Activated CD8-positive, alpha-beta T cell treated with anti-CD3 and anti-CD28 coated beads, Interleukin-2, amount 10 ng/mL, durations not matched to agents 7 days and 5 days (primary cell): ENCODE results near the gene AASS. TPM values are rescaled to one million over a fixed set of nuclear protein-coding genes. Genes with fewer than 3 reads are reported as not detected.
"Not testable (repeated sequence)": the region's sequence is repeated elsewhere in the genome, so short reads cannot be mapped to it uniquely, and the experiment has no call there.

Experiments
- ATAC-seq: fragments of 150-1000 bp; cut with Tn5 transposase; one replicate; pipeline ENCODE4 v1.10.0; 2021; ENCODE audit warnings: moderate library complexity
- CTCF ChIA-PET: fragments of 350-600 bp; sonication (Branson Sonifier 250); formaldehyde crosslinking; loops from one replicate; lab custom pipeline; 2021; ENCODE audit warnings: antibody characterized with exemption; lab: Charles Lee
- POLR2A ChIA-PET: fragments of 350-600 bp; sonication (Branson Sonifier 250); formaldehyde crosslinking; loops from one replicate; lab custom pipeline; 2021; ENCODE audit warnings: antibody characterized with exemption; lab: Charles Lee
- DNase-seq: peaks from one replicate; pipeline ENCODE4 v3.0.0-alpha.2; 2020
- H3K27ac Mint-ChIP-seq: one replicate; pipeline ENCODE4 v1.8.0; 2021; ENCODE audit warnings: mild to moderate bottlenecking, mixed read lengths
- H3K27me3 Mint-ChIP-seq: one replicate; pipeline ENCODE4 v1.8.0; 2021; ENCODE audit warnings: low read depth, mixed read lengths
- H3K36me3 Mint-ChIP-seq: one replicate; pipeline ENCODE4 v1.8.0; 2021; ENCODE audit warnings: low read depth, mixed read lengths
- H3K4me1 Mint-ChIP-seq: one replicate; pipeline ENCODE4 v1.8.0; 2021; ENCODE audit warnings: low read depth, mixed read lengths
- H3K4me3 Mint-ChIP-seq: one replicate; pipeline ENCODE4 v1.8.0; 2021; ENCODE audit warnings: mild to moderate bottlenecking, mixed read lengths
- H3K9me3 Mint-ChIP-seq: one replicate; pipeline ENCODE4 v1.8.0; 2022; ENCODE audit warnings: mixed read lengths; ENCODE audit not compliant: insufficient read depth
- total RNA-seq, 2 experiments: library from RNA; stranded (reverse); gene quantifications; one replicate each; pipeline ENCODE4 v1.2.3, GENCODE V29; 2021

Gene AASS
- total RNA-seq, 2 experiments from 2014 or later, result 0.26 to 0.52 TPM

- Mint-ChIP-seq H3K27me3 (peaks cover 23% of the 10 kb centered on the region), H3K4me3 (peak overlapping the region; percentile 86), H3K9me3 (no peaks in the 10 kb centered on the region), H3K36me3 (no peaks in the 10 kb centered on the region), H3K4me1 (peaks cover 17% of the 10 kb centered on the region), H3K27ac (no peak overlapping the region)
- CTCF ChIA-PET, result interaction anchor here (1.5 kb wide), 1 partner anchor 50 kb away, joined by 3 read pairs; no protein-coding TSS in a partner anchor
- DNase-seq (no peak), ATAC-seq (peak; percentile 7)
- POLR2A ChIA-PET, result no interaction called here
These were observed 686 bp downstream of the AASS start for GRCh38 chr7:122143376-122143750.

- ATAC-seq, result no peak
- H3K27ac Mint-ChIP-seq, result no peak overlapping the region
These were observed 3.1 kb downstream of the AASS start for GRCh38 chr7:122140918-122141317.

GRCh38 chr7:122137251-122138077 lies 6.6 kb downstream of the AASS start:
- Mint-ChIP-seq H3K36me3 (no peaks in the 10 kb centered on the region), H3K4me3 (no peak overlapping the region), H3K27ac (no peak overlapping the region), H3K27me3 (peaks cover 6% of the 10 kb centered on the region), H3K9me3 (no peaks in the 10 kb centered on the region), H3K4me1 (peaks cover 2% of the 10 kb centered on the region)
- ChIA-PET POLR2A (no interaction called here), CTCF (no interaction called here)
- DNase-seq, result no peak
- no peak for ATAC-seq

More at GRCh38 chr7:122140918-122141317, 3.1 kb downstream of the AASS start:
- Mint-ChIP-seq H3K9me3 (no peaks in the 10 kb centered on the region), H3K27me3 (peaks cover 27% of the 10 kb centered on the region), H3K4me3 (no peak overlapping the region), H3K4me1 (peaks cover 19% of the 10 kb centered on the region), H3K36me3 (no peaks in the 10 kb centered on the region)
- CTCF ChIA-PET, result no interaction called here
- DNase-seq, result no peak
- POLR2A ChIA-PET, result no interaction called here

GRCh38 chr7:122136639-122137245 lies 7.3 kb downstream of the AASS start:
- Mint-ChIP-seq H3K9me3 (no peaks in the 10 kb centered on the region), H3K27me3 (peaks cover 4% of the 10 kb centered on the region), H3K27ac (no peak overlapping the region), H3K4me1 (peaks cover 2% of the 10 kb centered on the region), H3K4me3 (no peak overlapping the region), H3K36me3 (no peaks in the 10 kb centered on the region)
- DNase-seq (no peak), ATAC-seq (no peak)
- ChIA-PET POLR2A (no interaction called here), CTCF (no interaction called here)

GRCh38 chr7:122136078-122136477 lies 8.0 kb downstream of the AASS start:
- ATAC-seq (no peak), DNase-seq (no peak)
- H3K36me3 Mint-ChIP-seq, result no peaks in the 10 kb centered on the region
- H3K27me3 Mint-ChIP-seq, result peaks cover 4% of the 10 kb centered on the region
- no peak overlapping the region for H3K4me3 Mint-ChIP-seq
- POLR2A ChIA-PET, result no interaction called here
- no peaks in the 10 kb centered on the region for H3K9me3 Mint-ChIP-seq
- peaks cover 2% of the 10 kb centered on the region for H3K4me1 Mint-ChIP-seq
- H3K27ac Mint-ChIP-seq, result no peak overlapping the region
- CTCF ChIA-PET, result no interaction called here

- H3K9me3 Mint-ChIP-seq, result no peaks in the 10 kb centered on the region
- no peaks in the 10 kb centered on the region for H3K36me3 Mint-ChIP-seq
- ATAC-seq (no peak), DNase-seq (no peak)
- H3K27me3 Mint-ChIP-seq, result peaks cover 4% of the 10 kb centered on the region
- H3K4me3 Mint-ChIP-seq, result no peak overlapping the region
- H3K27ac Mint-ChIP-seq, result no peak overlapping the region
- CTCF ChIA-PET, result no interaction called here
- peaks cover 2% of the 10 kb centered on the region for H3K4me1 Mint-ChIP-seq
- POLR2A ChIA-PET, result no interaction called here
These were observed 8.8 kb downstream of the AASS start for GRCh38 chr7:122135275-122135674.

GRCh38 chr7:122134793-122135192 lies 9.3 kb downstream of the AASS start:
- H3K27me3 Mint-ChIP-seq, POLR2A ChIA-PET, H3K27ac Mint-ChIP-seq, H3K4me1 Mint-ChIP-seq, CTCF ChIA-PET, DNase-seq, H3K36me3 Mint-ChIP-seq, H3K4me3 Mint-ChIP-seq, ATAC-seq, H3K9me3 Mint-ChIP-seq: not testable (repeated sequence)

- Mint-ChIP-seq H3K4me1 (peaks cover 2% of the 10 kb centered on the region), H3K4me3 (no peak overlapping the region), H3K27me3 (peaks cover 4% of the 10 kb centered on the region), H3K27ac (no peak overlapping the region), H3K36me3 (no peaks in the 10 kb centered on the region), H3K9me3 (no peaks in the 10 kb centered on the region)
- ATAC-seq (no peak), DNase-seq (no peak)
- POLR2A ChIA-PET, result no interaction called here
- CTCF ChIA-PET, result no interaction called here
These were observed 10.6 kb downstream of the AASS start for GRCh38 chr7:122133477-122133876.

- ATAC-seq, result no peak
- DNase-seq, result no peak
- CTCF ChIA-PET, result no interaction called here
- H3K4me3 Mint-ChIP-seq, result no peak overlapping the region
- peaks cover 2% of the 10 kb centered on the region for H3K27me3 Mint-ChIP-seq
- no peaks in the 10 kb centered on the region for H3K36me3 Mint-ChIP-seq
- POLR2A ChIA-PET, result no interaction called here
- H3K4me1 Mint-ChIP-seq, result peaks cover 2% of the 10 kb centered on the region
- no peaks in the 10 kb centered on the region for H3K9me3 Mint-ChIP-seq
- no peak overlapping the region for H3K27ac Mint-ChIP-seq
These were observed 11.7 kb downstream of the AASS start for GRCh38 chr7:122132341-122132740.

GRCh38 chr7:122123746-122124145 lies 20.3 kb downstream of the AASS start:
- Mint-ChIP-seq H3K4me3 (no peak overlapping the region), H3K4me1 (no peaks in the 10 kb centered on the region), H3K27me3 (no peaks in the 10 kb centered on the region), H3K36me3 (no peaks in the 10 kb centered on the region), H3K9me3 (no peaks in the 10 kb centered on the region), H3K27ac (no peak overlapping the region)
- DNase-seq (no peak), ATAC-seq (no peak)
- POLR2A ChIA-PET, result no interaction called here
- CTCF ChIA-PET, result interaction anchor here (0.6 kb wide), 1 partner anchor 31 kb away, joined by 3 read pairs; no protein-coding TSS in a partner anchor

- ATAC-seq, result no peak
- CTCF ChIA-PET, result no interaction called here
- POLR2A ChIA-PET, result no interaction called here
- Mint-ChIP-seq H3K4me3 (no peak overlapping the region), H3K27ac (no peak overlapping the region), H3K9me3 (peaks cover 3% of the 10 kb centered on the region), H3K36me3 (no peaks in the 10 kb centered on the region), H3K27me3 (no peaks in the 10 kb centered on the region), H3K4me1 (no peaks in the 10 kb centered on the region)
- no peak for DNase-seq
These were observed 25.3 kb downstream of the AASS start for GRCh38 chr7:122118757-122119156.

GRCh38 chr7:122103064-122103463 lies 41.0 kb downstream of the AASS start:
- H3K27me3 Mint-ChIP-seq, result no peaks in the 10 kb centered on the region
- no peak for DNase-seq
- H3K27ac Mint-ChIP-seq, result no peak overlapping the region
- POLR2A ChIA-PET, result no interaction called here
- no peak for ATAC-seq
- no peaks in the 10 kb centered on the region for H3K4me1 Mint-ChIP-seq
- no peak overlapping the region for H3K4me3 Mint-ChIP-seq
- peaks cover 5% of the 10 kb centered on the region for H3K9me3 Mint-ChIP-seq
- CTCF ChIA-PET, result interaction anchor here (1.1 kb wide), 1 partner anchor 10 kb away, joined by 3 read pairs; no protein-coding TSS in a partner anchor
- no peaks in the 10 kb centered on the region for H3K36me3 Mint-ChIP-seq
